ENCODE results near the gene SPRTN.

DNA sequence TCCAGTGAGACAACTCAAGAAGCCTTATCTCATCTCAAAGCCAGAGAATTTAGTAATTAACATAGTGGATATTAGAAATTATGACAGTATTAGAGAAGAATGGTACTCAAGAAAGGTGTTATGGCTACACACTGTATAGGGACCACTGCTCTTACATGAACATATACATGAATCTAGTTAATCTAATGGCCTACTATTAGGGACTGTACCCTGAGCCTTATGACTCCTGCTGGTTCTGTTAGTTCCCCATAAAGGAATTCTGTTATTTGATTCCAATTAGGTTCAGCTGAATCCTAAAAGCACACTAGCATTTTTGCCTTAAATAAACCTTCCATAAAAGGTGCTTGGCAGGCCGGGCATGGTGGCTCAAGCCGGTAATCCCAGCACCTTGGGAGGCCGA, 44.3 kb downstream of the SPRTN start:
- TF ChIP-seq CTCF (IDR thresholded peaks at IDR 0.05) (no peak), EP300 (IDR thresholded peaks at IDR 0.05) (no peak)

All from tibial nerve (tissue), 4 donors.